Transverse colon (tissue), 3 donors: ENCODE data around the gene FBLN2.

ENCODE experiments used
- EP300 ChIP-seq: sonication (generic); formaldehyde crosslinking; IDR thresholded peaks from one replicate; pipeline ENCODE4 v1.6.1; 2017; ENCODE audit warnings: antibody characterized with exemption, low read depth
- POLR2A ChIP-seq: fragments of 450-650 bp; IDR thresholded peaks from one replicate; pipeline ENCODE4 v1.6.1; 2016; ENCODE audit warnings: antibody characterized with exemption, mild to moderate bottlenecking, moderate library complexity
- TF ChIP-seq, protein P1 (sequence below), 5 experiments: fragments of 200-600 bp in 3 of 5; fragments of 450-650 bp in 2 of 5; sonication (generic) in 3 of 5; IDR thresholded peaks; 1 replicate in 2 of 5; 2 replicates in 3 of 5; pipeline ENCODE4 v1.5.1; 2016 to 2017; ENCODE audit warnings: antibody characterized with exemption in 5 of 5, inconsistent platforms in 3 of 5, mild to moderate bottlenecking in 2 of 5, moderate library complexity in 1 of 5

DNA sequence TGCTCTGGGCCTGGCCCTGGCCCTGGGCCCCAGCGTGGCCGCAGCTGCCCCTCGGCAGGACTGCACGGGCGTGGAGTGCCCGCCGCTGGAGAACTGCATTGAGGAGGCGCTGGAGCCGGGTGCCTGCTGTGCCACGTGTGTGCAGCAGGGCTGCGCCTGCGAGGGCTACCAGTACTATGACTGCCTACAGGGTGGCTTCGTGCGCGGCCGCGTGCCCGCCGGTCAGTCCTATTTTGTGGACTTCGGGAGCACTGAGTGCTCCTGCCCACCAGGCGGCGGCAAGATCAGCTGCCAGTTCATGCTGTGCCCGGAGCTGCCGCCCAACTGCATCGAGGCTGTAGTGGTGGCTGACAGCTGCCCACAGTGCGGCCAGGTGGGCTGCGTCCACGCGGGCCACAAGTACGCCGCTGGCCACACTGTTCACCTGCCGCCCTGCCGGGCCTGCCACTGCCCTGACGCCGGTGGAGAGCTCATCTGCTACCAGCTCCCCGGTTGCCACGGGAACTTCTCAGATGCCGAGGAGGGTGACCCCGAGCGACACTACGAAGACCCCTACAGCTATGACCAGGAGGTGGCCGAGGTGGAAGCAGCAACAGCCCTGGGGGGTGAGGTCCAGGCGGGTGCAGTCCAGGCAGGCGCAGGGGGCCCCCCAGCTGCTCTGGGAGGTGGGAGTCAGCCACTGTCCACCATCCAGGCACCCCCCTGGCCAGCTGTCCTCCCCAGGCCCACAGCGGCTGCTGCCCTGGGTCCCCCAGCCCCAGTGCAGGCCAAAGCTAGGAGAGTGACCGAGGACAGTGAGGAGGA, 21.7 kb downstream of the FBLN2 start:
- TF ChIP-seq, protein P1, sequence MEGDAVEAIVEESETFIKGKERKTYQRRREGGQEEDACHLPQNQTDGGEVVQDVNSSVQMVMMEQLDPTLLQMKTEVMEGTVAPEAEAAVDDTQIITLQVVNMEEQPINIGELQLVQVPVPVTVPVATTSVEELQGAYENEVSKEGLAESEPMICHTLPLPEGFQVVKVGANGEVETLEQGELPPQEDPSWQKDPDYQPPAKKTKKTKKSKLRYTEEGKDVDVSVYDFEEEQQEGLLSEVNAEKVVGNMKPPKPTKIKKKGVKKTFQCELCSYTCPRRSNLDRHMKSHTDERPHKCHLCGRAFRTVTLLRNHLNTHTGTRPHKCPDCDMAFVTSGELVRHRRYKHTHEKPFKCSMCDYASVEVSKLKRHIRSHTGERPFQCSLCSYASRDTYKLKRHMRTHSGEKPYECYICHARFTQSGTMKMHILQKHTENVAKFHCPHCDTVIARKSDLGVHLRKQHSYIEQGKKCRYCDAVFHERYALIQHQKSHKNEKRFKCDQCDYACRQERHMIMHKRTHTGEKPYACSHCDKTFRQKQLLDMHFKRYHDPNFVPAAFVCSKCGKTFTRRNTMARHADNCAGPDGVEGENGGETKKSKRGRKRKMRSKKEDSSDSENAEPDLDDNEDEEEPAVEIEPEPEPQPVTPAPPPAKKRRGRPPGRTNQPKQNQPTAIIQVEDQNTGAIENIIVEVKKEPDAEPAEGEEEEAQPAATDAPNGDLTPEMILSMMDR (IDR thresholded peaks at IDR 0.05): no peak
- TF ChIP-seq POLR2A: no peak
- no peak for TF ChIP-seq EP300
